NB4 (cell line): ENCODE data around the gene MTX3.

Source experiments
- DNase-seq: peaks from one replicate; pipeline ENCODE4 v3.0.0; 2010; ENCODE audit warnings: low read depth
- H3K4me3 ChIP-seq: one replicate; pipeline ENCODE4 v1.5.1; 2011; ENCODE audit warnings: mild to moderate bottlenecking, low read depth, low read length, moderate library complexity
- CTCF ChIP-seq: IDR thresholded peaks from one replicate; pipeline ENCODE4 v1.5.1; 2012; ENCODE audit warnings: low read depth, low read length
- MYC ChIP-seq: IDR thresholded peaks from 2 replicates; pipeline ENCODE4 v1.6.1; 2011; ENCODE audit warnings: low read depth, low read length
- POLR2A ChIP-seq: IDR thresholded peaks from 2 replicates; pipeline ENCODE4 v1.6.1; 2011; ENCODE audit warnings: mild to moderate bottlenecking; ENCODE audit not compliant: insufficient read length; ENCODE audit errors: extremely low read depth
- TF ChIP-seq, protein P1 (sequence below): IDR thresholded peaks from 2 replicates; pipeline ENCODE4 v1.6.1; 2011; ENCODE audit warnings: low read depth, low read length

Gene MTX3

DNA sequence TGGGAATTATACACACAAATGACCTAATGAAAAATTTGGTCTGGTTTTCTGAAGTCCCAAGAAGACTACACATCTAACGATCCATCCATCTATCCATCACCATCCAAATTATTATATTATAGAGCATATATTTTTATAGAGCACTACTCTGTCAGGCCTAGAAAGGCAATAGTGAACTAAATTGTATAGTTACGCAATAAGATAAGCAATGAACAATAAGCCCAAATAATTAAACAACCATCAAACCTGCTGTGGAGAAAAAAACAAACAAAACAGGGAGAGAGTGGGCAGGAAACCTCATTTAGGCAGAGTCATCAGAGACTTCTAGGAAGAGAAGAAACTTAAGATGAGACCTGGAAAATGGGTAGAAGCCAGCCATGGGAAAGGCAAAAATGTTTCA, 59.7 kb downstream of the MTX3 start:
- no peak for DNase-seq
- TF ChIP-seq POLR2A (no peak), MYC (no peak), CTCF (no peak)
- TF ChIP-seq, protein P1, sequence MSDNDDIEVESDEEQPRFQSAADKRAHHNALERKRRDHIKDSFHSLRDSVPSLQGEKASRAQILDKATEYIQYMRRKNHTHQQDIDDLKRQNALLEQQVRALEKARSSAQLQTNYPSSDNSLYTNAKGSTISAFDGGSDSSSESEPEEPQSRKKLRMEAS, result no peak
- no peak overlapping the region for H3K4me3 ChIP-seq

- no peak overlapping the region for H3K4me3 ChIP-seq
- TF ChIP-seq, protein P1, result no peak
- TF ChIP-seq POLR2A, result no peak
- no peak for TF ChIP-seq CTCF
- no peak for TF ChIP-seq MYC
- DNase-seq, result no peak
Observed at GRCh38 chr5:79929095-79929494, 62.0 kb downstream of the MTX3 start.
